ENCODE data around the gene DPH1.

DNA sequence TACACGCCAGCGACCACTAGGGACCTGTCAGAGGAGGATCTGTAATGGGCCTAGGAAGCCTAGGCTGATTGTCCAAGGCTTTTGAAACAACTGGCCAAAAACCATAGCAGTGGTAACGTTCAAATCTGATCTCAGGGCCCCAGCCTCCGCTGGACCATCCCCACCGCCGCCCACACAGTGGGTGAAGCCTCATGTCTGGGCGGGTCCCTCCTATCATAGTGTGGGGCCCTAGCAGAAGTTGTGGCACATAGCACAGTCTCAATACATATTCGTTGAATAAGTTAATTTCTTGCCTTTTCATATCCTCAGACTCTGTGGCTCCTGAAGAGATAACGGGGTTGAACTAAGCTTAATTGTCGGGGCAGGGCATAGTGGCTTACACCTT lies 818 bp downstream of the DPH1 start:
- peak; percentile 49 for TF ChIP-seq CTCF (IDR thresholded peaks at IDR 0.05; ENCODE audit: low read depth, low read length)
- TF ChIP-seq POLR2A (IDR thresholded peaks at IDR 0.05; ENCODE audit: extremely low read depth, insufficient read length) = no peak
- TF ChIP-seq MAX (IDR thresholded peaks at IDR 0.05; ENCODE audit: low read depth, low read length) = no peak
- peak; percentile 48; the same call in 1 of the 2 replicates for TF ChIP-seq MYC (IDR thresholded peaks at IDR 0.05; ENCODE audit: low read depth, low read length)
